GM18511 (cell line): ENCODE data around the gene GOLGA6L7.
"Not testable (repeated sequence)": the region's sequence is repeated elsewhere in the genome, so short reads cannot be mapped to it uniquely, and the experiment has no call there.

Experiments used
- ATAC-seq: cut with Tn5 transposase; IDR thresholded peaks from one replicate; pipeline ENCODE4 v1.9.1; 2021; ENCODE audit warnings: mild to moderate bottlenecking, moderate library complexity; ENCODE audit not compliant: unreplicated experiment

GOLGA6L7 gene

GRCh38 chr15:28884151-28884940 is 35.9 kb upstream of the GOLGA6L7 start:
- no peak for ATAC-seq

- no peak for ATAC-seq
Measured at GRCh38 chr15:28881600-28881999, 33.2 kb upstream of the GOLGA6L7 start.

GRCh38 chr15:28881170-28881569 is 32.7 kb upstream of the GOLGA6L7 start:
- no peak for ATAC-seq

- ATAC-seq: no peak
Measured at GRCh38 chr15:28880680-28881079, 32.2 kb upstream of the GOLGA6L7 start.

- ATAC-seq: no peak
Measured at GRCh38 chr15:28879551-28879950, 31.1 kb upstream of the GOLGA6L7 start.

- no peak for ATAC-seq
Measured at GRCh38 chr15:28878209-28878608, 29.8 kb upstream of the GOLGA6L7 start.

- ATAC-seq: no peak
Measured at GRCh38 chr15:28876845-28877185, 28.4 kb upstream of the GOLGA6L7 start.

- no peak for ATAC-seq
Measured at GRCh38 chr15:28876131-28876844, 27.8 kb upstream of the GOLGA6L7 start.

GRCh38 chr15:28875461-28876000 is 27.1 kb upstream of the GOLGA6L7 start:
- ATAC-seq: no peak

- no peak for ATAC-seq
Measured at GRCh38 chr15:28873585-28874190, 25.2 kb upstream of the GOLGA6L7 start.

- no peak for ATAC-seq
Measured at GRCh38 chr15:28873006-28873405, 24.6 kb upstream of the GOLGA6L7 start.

- no peak for ATAC-seq
Measured at GRCh38 chr15:28871168-28871567, 22.7 kb upstream of the GOLGA6L7 start.

- ATAC-seq: no peak
Measured at GRCh38 chr15:28868744-28869345, 20.4 kb upstream of the GOLGA6L7 start.

GRCh38 chr15:28861589-28862293 is 13.3 kb upstream of the GOLGA6L7 start:
- ATAC-seq: not testable (repeated sequence)

GRCh38 chr15:28861031-28861534 is 12.6 kb upstream of the GOLGA6L7 start:
- no peak for ATAC-seq

- not testable (repeated sequence) for ATAC-seq
Measured at GRCh38 chr15:28854578-28854977, 6.1 kb upstream of the GOLGA6L7 start.

- not testable (repeated sequence) for ATAC-seq
Measured at GRCh38 chr15:28853654-28854053, 5.2 kb upstream of the GOLGA6L7 start.

GRCh38 chr15:28849766-28850165 is 1.3 kb upstream of the GOLGA6L7 start:
- not testable (repeated sequence) for ATAC-seq

GRCh38 chr15:28849271-28849670 is 827 bp upstream of the GOLGA6L7 start:
- not testable (repeated sequence) for ATAC-seq

GRCh38 chr15:28847959-28848358 is 485 bp downstream of the GOLGA6L7 start:
- not testable (repeated sequence) for ATAC-seq
